CD1c-positive myeloid dendritic cell (primary cell): ENCODE data around the gene MYCL.
A peak's percentile ranks its signal among the peaks of the same experiment; 100 is the strongest.

Experiments used
- DNase-seq: peaks from one replicate; pipeline ENCODE4 v3.0.0-alpha.2; 2016; ENCODE audit errors: extremely low spot score

The MYCL gene

DNA sequence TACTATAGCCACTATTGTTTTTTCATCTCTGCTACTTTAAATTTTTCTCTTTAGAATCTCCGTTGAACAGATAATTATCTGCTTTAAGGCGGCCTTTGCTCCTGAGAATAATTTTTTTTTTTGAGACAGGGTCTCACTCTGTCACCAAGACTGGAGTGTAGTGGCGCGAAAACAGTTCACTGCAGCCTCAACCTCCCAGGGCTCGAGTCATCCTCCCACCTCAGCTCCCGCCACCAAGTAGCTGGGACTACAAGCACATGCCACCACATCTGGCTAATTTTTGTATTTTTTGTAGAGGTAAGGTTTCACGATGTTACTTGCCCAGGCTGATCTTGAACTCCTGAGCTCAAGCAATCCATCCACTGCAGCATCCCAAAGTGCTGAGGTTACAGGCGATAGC, 47.0 kb downstream of the MYCL start:
- no peak for DNase-seq

- no peak for DNase-seq
Observed at GRCh38 chr1:39854314-39854713, 47.4 kb downstream of the MYCL start.

DNA sequence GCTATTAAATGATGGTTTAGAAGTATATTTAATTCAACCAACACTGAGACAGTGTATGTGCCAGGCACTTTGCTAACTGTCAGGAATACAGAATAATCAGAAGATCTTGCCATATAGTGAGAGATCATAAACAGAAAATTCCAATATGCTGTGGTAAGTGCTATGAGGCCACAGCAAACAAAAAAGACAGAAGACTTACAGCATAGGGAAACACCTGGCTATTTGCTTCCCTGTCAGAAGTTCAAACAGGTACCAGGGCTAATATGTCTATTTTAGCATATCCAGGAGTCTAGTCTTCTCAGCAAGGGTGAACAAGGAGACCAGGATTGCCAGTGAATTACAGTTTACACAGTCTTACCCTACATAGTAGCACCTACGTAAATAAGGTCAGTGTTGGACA, 48.8 kb downstream of the MYCL start:
- DNase-seq, result no peak

DNA sequence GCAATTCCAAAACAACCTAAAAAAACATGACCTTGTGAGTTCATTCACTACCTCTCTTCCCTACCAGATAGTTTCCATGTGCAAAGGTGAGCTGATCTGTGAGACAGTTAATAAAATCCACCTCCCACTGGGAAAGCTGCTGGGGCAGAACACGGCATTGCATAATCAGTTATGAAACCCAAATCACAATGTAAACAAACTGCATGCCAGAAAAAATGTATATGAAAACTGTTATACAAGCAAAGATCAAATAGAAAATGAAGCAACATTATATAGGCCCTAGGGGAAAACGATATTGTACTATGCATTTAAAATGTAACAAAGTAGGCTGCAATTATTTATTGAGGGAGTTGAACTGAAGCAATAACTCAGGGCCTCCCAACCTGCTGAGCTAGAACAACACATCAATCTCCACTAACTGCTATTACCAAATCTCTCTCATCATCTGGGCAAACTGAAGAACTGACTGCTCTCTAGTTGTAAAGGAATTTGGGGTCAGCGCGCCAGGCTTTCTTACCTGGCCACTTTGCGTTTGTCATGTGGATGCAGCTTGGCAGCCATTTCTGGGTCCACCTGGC, 49.4 kb downstream of the MYCL start:
- DNase-seq, result no peak

- no peak for DNase-seq
Observed at GRCh38 chr1:39850606-39851216, 51.0 kb downstream of the MYCL start.

DNA sequence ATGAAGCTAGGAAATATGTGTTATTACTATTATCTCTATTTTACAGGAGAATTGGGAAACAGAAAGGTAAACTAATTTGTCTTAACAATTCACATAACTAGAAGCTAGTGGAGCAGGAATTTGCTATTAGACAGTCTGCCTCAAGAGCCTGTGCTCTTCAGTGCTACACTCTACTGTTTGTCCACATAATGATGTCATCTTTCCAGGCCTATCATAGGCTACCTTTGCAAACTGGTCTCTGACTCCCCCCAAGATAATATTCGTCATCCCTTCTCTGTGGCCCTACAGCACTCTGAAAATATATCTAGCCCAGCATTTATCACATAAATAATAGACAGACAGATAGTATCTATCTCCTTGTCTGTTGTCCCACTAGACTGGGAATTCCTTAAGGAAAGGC, 52.5 kb downstream of the MYCL start:
- no peak for DNase-seq

DNA sequence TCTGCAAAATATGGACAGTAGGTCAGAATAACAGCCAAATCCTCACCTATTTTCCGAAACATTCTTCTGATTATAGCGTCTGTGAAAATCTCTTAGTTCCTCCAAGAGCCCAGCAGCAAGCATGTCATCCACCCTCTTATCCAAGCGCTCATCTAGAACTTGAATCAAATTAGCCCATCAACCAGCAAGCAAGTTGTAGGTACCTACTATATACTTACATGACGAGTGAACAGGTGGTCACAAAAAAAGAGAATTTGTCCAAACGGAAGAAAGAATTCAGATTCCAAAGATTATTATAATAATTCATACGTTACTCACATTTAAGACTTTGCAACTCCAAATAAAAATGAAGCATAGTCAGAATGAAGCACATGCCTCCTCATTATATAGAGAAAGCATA, 53.8 kb downstream of the MYCL start:
- no peak for DNase-seq

DNA sequence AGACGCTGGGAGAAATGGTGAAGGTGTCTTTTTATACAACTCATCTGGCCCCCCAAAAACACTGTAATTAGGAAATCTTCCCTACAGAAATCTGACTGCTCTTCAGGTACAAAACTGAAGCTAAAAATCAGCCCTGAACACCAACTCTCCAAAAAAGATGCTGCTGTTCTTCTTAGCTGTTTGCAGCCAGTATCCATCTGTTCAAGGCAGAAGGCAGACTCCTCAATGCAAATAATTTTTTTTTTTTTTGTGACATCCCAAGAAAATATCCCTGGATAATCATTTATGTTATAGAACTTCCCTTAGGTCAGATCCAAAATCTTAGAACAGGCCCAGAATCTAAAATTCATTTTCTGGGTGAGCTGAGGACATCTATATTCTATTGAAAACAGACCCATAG, 54.9 kb downstream of the MYCL start:
- no peak for DNase-seq

DNA sequence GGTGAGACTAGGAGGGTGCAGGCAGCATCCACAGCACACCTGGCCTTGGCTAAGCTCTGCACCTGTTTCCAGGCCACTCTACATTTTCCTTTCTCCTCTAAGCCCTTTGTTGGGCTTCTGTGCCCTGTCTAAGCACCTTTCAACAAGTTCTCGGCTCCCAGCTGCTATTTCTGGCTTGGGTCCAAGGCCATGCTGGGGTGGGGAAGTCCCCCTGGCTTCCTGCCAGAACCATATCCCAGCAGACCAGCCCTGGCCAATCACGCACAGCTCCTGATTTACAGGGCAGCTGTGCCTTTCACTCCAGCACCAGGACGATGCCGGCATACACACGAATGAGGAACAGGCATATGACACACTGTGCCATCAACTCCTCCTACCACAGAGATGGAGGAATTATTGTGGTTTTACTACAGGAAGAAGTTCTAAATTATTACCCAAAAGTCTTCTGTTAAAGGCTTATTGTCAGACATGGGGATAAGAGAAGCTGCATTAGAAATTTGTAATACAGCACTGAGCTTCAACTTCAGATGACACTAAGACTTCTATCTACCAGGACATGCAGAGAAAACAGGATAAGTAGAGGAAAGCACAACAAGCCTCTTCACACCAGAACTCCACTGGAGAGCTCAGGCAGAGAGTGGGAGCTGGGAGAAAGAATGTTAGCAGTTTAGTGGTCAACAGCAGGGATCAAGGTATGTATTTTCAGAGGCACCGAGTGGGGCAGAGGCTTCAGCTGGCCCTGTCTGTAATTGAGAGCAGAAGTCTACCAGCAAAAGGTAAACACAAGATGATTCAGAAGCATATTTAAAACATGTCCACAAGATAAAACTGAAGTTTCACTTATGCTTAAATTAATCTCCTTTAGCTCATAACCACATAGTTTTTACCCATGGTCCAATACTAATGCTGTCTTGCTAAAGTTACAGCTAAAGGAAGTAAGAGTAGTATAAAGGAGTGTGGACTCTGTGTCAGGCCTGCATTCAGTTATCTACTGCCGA, 55.8 kb downstream of the MYCL start:
- peak; percentile 97 for DNase-seq
